SU-DHL-6 (cell line): ENCODE data around the gene IKBKE.

Experiments used
- H2AFZ ChIP-seq: fragments of 200-600 bp; sonication (generic); 2 replicates; pipeline ENCODE4 v1.6.1; 2014; ENCODE audit warnings: low read depth, mild to moderate bottlenecking, moderate library complexity, mixed read lengths, antibody characterized with exemption, low read length; ENCODE audit not compliant: severe bottlenecking
- H3F3A ChIP-seq: fragments of 200-600 bp; shearing (Covaris generic); 2 replicates; pipeline ENCODE4 v1.6.0; 2016; ENCODE audit warnings: antibody characterized with exemption, mild to moderate bottlenecking; ENCODE audit not compliant: insufficient read depth
- H3K27ac ChIP-seq: fragments of 200-600 bp; sonication (generic); 2 replicates; pipeline ENCODE4 v1.5.1; 2016; ENCODE audit warnings: low read depth, mild to moderate bottlenecking, low read length, moderate library complexity, mixed read lengths
- H3K27me3 ChIP-seq: fragments of 200-600 bp; sonication (generic), shearing (Covaris generic); 2 replicates; pipeline ENCODE4 v1.6.0; 2014; ENCODE audit warnings: mild to moderate bottlenecking, low read length
- H3K36me3 ChIP-seq: fragments of 200-600 bp; sonication (generic); 2 replicates; pipeline ENCODE4 v1.6.1; 2014; ENCODE audit warnings: mild to moderate bottlenecking, low read length, mixed read lengths
- H3K4me2 ChIP-seq: fragments of 300-600, 200-600 bp; shearing (Covaris generic), sonication (generic); 2 replicates; pipeline ENCODE4 v1.6.0; 2014; ENCODE audit warnings: low read length, low read depth, mild to moderate bottlenecking; ENCODE audit not compliant: poor library complexity, severe bottlenecking
- H3K4me3 ChIP-seq: fragments of 200-600 bp; sonication (generic); 2 replicates; pipeline ENCODE4 v1.5.1; 2014; ENCODE audit warnings: antibody characterized with exemption, low read length, mild to moderate bottlenecking, mixed read lengths; ENCODE audit not compliant: insufficient read depth, poor library complexity, severe bottlenecking
- H3K79me2 ChIP-seq: fragments of 200-600 bp; sonication (generic); 2 replicates; pipeline ENCODE4 v1.6.1; 2014; ENCODE audit warnings: mild to moderate bottlenecking, low read length, moderate library complexity; ENCODE audit not compliant: insufficient read depth
- H3K9ac ChIP-seq: fragments of 200-600 bp; sonication (generic); 2 replicates; pipeline ENCODE4 v1.7.0; 2014; ENCODE audit warnings: mild to moderate bottlenecking, low read length
- H3K9me2 ChIP-seq: fragments of 200-600 bp; sonication (generic); replicated peaks from 2 replicates; pipeline ENCODE4 v1.6.1; 2014; ENCODE audit warnings: low read length; ENCODE audit not compliant: insufficient read depth
- H3K9me3 ChIP-seq: fragments of 200-600 bp; sonication (generic); 2 replicates; pipeline ENCODE4 v1.6.1; 2014; ENCODE audit warnings: low read length, mixed read lengths; ENCODE audit not compliant: insufficient read depth
- H4K20me1 ChIP-seq: fragments of 200-600 bp; sonication (generic); 2 replicates; pipeline ENCODE4 v1.6.1; 2014; ENCODE audit warnings: low read depth, mild to moderate bottlenecking, antibody characterized with exemption, low read length, moderate library complexity, mixed read lengths
- CTCF ChIP-seq: fragments of 200-600 bp; sonication (generic); IDR thresholded peaks from one replicate; pipeline ENCODE4 v1.5.1; 2017; ENCODE audit warnings: antibody characterized with exemption, mild to moderate bottlenecking, low read length, moderate library complexity; ENCODE audit not compliant: insufficient read depth, poor library complexity, severe bottlenecking
- EZH2phosphoT487 ChIP-seq: fragments of 200-600 bp; sonication (generic), shearing (Covaris generic); conservative IDR thresholded peaks from 2 replicates; pipeline ENCODE4 v1.6.1; 2018; ENCODE audit warnings: mild to moderate bottlenecking, antibody characterized with exemption, low read length, moderate library complexity, mixed read lengths

The IKBKE gene

DNA sequence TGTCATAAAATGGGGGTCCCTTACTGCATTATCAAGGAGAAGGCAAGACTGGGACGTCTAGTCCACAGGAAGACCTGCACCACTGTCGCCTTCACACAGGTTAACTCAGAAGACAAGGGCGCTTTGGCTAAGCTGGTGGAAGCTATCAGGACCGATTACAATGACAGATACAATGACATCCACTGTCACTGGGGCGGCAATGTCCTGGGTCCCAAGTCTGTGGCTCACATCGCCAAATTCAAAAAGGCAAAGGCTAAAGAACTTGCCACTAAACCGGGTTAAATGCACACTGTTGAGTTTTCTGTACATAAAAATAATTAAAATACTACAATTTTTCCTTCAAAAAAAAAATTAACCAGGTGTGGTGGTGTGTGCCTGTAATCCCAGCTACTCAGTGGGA is 59.1 kb downstream of the IKBKE start:
- H3K27me3 ChIP-seq = no peaks in the 10 kb centered on the region
- no peaks in the 10 kb centered on the region for H3F3A ChIP-seq

GRCh38 chr1:206532368-206532767 is 62.1 kb downstream of the IKBKE start:
- H3K4me2 ChIP-seq = no peak overlapping the region
- no peaks in the 10 kb centered on the region for H3K9me3 ChIP-seq
- no peak overlapping the region for H3K4me3 ChIP-seq
- H3K9me2 ChIP-seq = no peaks in the 10 kb centered on the region
- no peaks in the 10 kb centered on the region for H3F3A ChIP-seq
- no peaks in the 10 kb centered on the region for H4K20me1 ChIP-seq
- H2AFZ ChIP-seq = no peak overlapping the region
- TF ChIP-seq CTCF = no peak
- TF ChIP-seq EZH2phosphoT487 = no peak
- no peaks in the 10 kb centered on the region for H3K27me3 ChIP-seq
- H3K79me2 ChIP-seq = no peaks in the 10 kb centered on the region
- H3K36me3 ChIP-seq = no peaks in the 10 kb centered on the region
- H3K9ac ChIP-seq = no peak overlapping the region
- no peak overlapping the region for H3K27ac ChIP-seq

More for the DNA sequence above, 59.1 kb downstream of the IKBKE start:
- Histone ChIP-seq H3K4me2 (no peak overlapping the region), H3K9ac (no peak overlapping the region), H3K27ac (no peak overlapping the region), H2AFZ (no peak overlapping the region), H3K9me3 (no peaks in the 10 kb centered on the region), H3K9me2 (no peaks in the 10 kb centered on the region), H3K4me3 (no peak overlapping the region), H3K79me2 (no peaks in the 10 kb centered on the region), H4K20me1 (no peaks in the 10 kb centered on the region), H3K36me3 (no peaks in the 10 kb centered on the region)
- TF ChIP-seq EZH2phosphoT487 (no peak), CTCF (no peak)

DNA sequence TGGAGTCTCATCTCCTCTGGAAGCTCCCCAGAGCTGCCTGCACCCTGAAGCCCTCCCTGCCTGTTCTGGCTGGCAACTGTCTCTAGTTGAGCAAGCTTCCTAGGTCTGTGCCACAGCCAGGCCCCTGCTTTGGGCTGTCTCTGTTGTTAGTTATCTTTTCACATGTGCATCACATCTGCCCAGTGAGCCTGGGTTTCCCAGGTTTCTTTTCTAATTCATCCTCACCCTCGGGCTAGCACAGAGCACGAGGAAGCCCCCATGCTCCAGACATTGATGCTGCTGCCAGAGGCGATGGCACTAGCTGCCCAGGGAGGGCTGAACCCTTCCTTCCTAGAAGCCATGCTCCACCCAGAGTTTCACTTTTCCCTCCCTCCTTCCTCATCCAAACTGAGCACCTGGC is 64.3 kb downstream of the IKBKE start:
- Histone ChIP-seq H3K36me3 (no peaks in the 10 kb centered on the region), H2AFZ (no peak overlapping the region), H3K79me2 (no peaks in the 10 kb centered on the region), H3K9me3 (no peaks in the 10 kb centered on the region), H3K9me2 (no peaks in the 10 kb centered on the region), H3K9ac (no peak overlapping the region), H3K27ac (no peak overlapping the region), H3K27me3 (no peaks in the 10 kb centered on the region), H3K4me2 (no peak overlapping the region), H3F3A (no peaks in the 10 kb centered on the region), H3K4me3 (no peak overlapping the region), H4K20me1 (no peaks in the 10 kb centered on the region)
- TF ChIP-seq EZH2phosphoT487 = no peak
- TF ChIP-seq CTCF = no peak

GRCh38 chr1:206535853-206536188 is 65.5 kb downstream of the IKBKE start:
- Histone ChIP-seq H3K9me2 (no peaks in the 10 kb centered on the region), H3K4me2 (no peak overlapping the region), H3K36me3 (no peaks in the 10 kb centered on the region), H3K79me2 (no peaks in the 10 kb centered on the region), H2AFZ (no peak overlapping the region), H3K9me3 (no peaks in the 10 kb centered on the region), H3F3A (no peaks in the 10 kb centered on the region), H3K9ac (no peak overlapping the region), H4K20me1 (no peaks in the 10 kb centered on the region), H3K4me3 (no peak overlapping the region), H3K27me3 (no peaks in the 10 kb centered on the region), H3K27ac (no peak overlapping the region)
- TF ChIP-seq EZH2phosphoT487 = no peak
- TF ChIP-seq CTCF = no peak
